Neuronal stem cell (in vitro differentiated cells): ENCODE results near the gene CDC42BPA.

Source experiments
- DNase-seq: peaks from one replicate; pipeline ENCODE4 v3.0.0-alpha.2; 2013; ENCODE audit warnings: low spot score
- H2AFZ ChIP-seq: one replicate; pipeline ENCODE4 v1.6.1; 2013; ENCODE audit warnings: mild to moderate bottlenecking, low read length, inconsistent platforms
- H2AK5ac ChIP-seq: 2 replicates; pipeline ENCODE4 v1.6.1; 2013; ENCODE audit warnings: low read depth, mild to moderate bottlenecking, inconsistent platforms, low read length, moderate library complexity, mixed read lengths
- H2BK120ac ChIP-seq: 2 replicates; pipeline ENCODE4 v1.6.1; 2013; ENCODE audit warnings: low read depth, mild to moderate bottlenecking, inconsistent platforms, low read length, moderate library complexity, mixed read lengths
- H2BK12ac ChIP-seq: one replicate; pipeline ENCODE4 v1.6.1; 2013; ENCODE audit warnings: low read length, inconsistent platforms
- H2BK15ac ChIP-seq: 2 replicates; pipeline ENCODE4 v1.6.1; 2013; ENCODE audit warnings: mild to moderate bottlenecking, low read length, inconsistent platforms, mixed read lengths
- H2BK5ac ChIP-seq: one replicate; pipeline ENCODE4 v1.6.1; 2013; ENCODE audit warnings: inconsistent platforms, mild to moderate bottlenecking, low read length, moderate library complexity
- H3K14ac ChIP-seq: one replicate; pipeline ENCODE4 v1.6.1; 2013; ENCODE audit warnings: low read length, inconsistent platforms
- H3K18ac ChIP-seq: 2 replicates; pipeline ENCODE4 v1.6.1; 2013; ENCODE audit warnings: low read length, inconsistent platforms
- H3K23ac ChIP-seq: 2 replicates; pipeline ENCODE4 v1.6.1; 2013; ENCODE audit warnings: low read depth, mild to moderate bottlenecking, mixed read lengths, low read length, inconsistent platforms; ENCODE audit not compliant: poor library complexity
- H3K27ac ChIP-seq: replicated peaks from 3 replicates; pipeline ENCODE4 v1.5.1; 2013; ENCODE audit warnings: low read length, inconsistent platforms
- H3K27me3 ChIP-seq, 3 experiments: 2 replicates each; pipeline ENCODE4 v1.6.1; 2013; ENCODE audit warnings: low read length in 3 of 3, mild to moderate bottlenecking in 2 of 3, inconsistent platforms in 1 of 3, low read depth in 1 of 3, mixed read lengths in 1 of 3, moderate library complexity in 1 of 3; ENCODE audit not compliant: control insufficient read depth in 3 of 3, insufficient read depth in 3 of 3
- H3K36me3 ChIP-seq, 2 donors: replicated peaks in 1 of 2; 2 replicates each; pipeline ENCODE4 v1.6.1; 2013; ENCODE audit warnings: low read length in 2 of 2; ENCODE audit not compliant: control insufficient read depth in 2 of 2, insufficient read depth in 2 of 2
- H3K4ac ChIP-seq: 2 replicates; pipeline ENCODE4 v1.6.1; 2013; ENCODE audit warnings: inconsistent platforms, mild to moderate bottlenecking, low read length, moderate library complexity
- H3K4me1 ChIP-seq, 2 donors: 1 replicate in 1 of 2; 2 replicates in 1 of 2; pipeline ENCODE4 v1.6.1; 2013; ENCODE audit warnings: low read length in 2 of 2, low read depth in 1 of 2; ENCODE audit not compliant: control insufficient read depth in 2 of 2, insufficient read depth in 1 of 2
- H3K4me2 ChIP-seq: one replicate; pipeline ENCODE4 v1.6.1; 2013; ENCODE audit warnings: mild to moderate bottlenecking, low read length, inconsistent platforms; ENCODE audit not compliant: insufficient read depth, poor library complexity, severe bottlenecking
- H3K4me3 ChIP-seq, 2 donors: 2 replicates each; pipeline ENCODE4 v1.5.1; 2013; ENCODE audit warnings: low read length in 2 of 2, mild to moderate bottlenecking in 2 of 2, inconsistent platforms in 1 of 2, moderate library complexity in 1 of 2
- H3K79me1 ChIP-seq: one replicate; pipeline ENCODE4 v1.6.1; 2013; ENCODE audit warnings: low read depth, mild to moderate bottlenecking, inconsistent platforms, low read length, moderate library complexity
- H3K9ac ChIP-seq: one replicate; pipeline ENCODE4 v1.6.1; 2013; ENCODE audit warnings: mild to moderate bottlenecking, low read depth, low read length, inconsistent platforms; ENCODE audit not compliant: poor library complexity
- H3K9me3 ChIP-seq, 2 donors: replicated peaks in 1 of 2; 2 replicates each; pipeline versions ENCODE3 to v1.6.1; 2013; ENCODE audit warnings: low read length in 2 of 2, mild to moderate bottlenecking in 2 of 2, inconsistent platforms in 1 of 2, low read depth in 1 of 2, mixed read lengths in 1 of 2, moderate library complexity in 1 of 2; ENCODE audit not compliant: control insufficient read depth in 2 of 2, insufficient read depth in 1 of 2
- H4K8ac ChIP-seq: one replicate; pipeline ENCODE4 v1.6.1; 2013; ENCODE audit warnings: low read depth, mild to moderate bottlenecking, inconsistent platforms, low read length, moderate library complexity
- H4K91ac ChIP-seq: one replicate; pipeline ENCODE4 v1.6.1; 2013; ENCODE audit warnings: low read length, low read depth, mild to moderate bottlenecking, inconsistent platforms; ENCODE audit not compliant: poor library complexity
- WGBS, 2 donors: extraction: QIAGEN DNeasy Blood & Tissue Kit; methylation state at CpG; one replicate each; pipeline ENCODE4 v1.1.7; 2013; ENCODE audit warnings: missing lambda C conversion rate in 2 of 2, mixed read lengths in 1 of 2; ENCODE audit not compliant: insufficient read length in 2 of 2, insufficient replicate concordance in 1 of 2; ENCODE audit errors: extremely low coverage in 2 of 2; 5-methylcytosine and 5-hydroxymethylcytosine counted together

The CDC42BPA gene

DNA sequence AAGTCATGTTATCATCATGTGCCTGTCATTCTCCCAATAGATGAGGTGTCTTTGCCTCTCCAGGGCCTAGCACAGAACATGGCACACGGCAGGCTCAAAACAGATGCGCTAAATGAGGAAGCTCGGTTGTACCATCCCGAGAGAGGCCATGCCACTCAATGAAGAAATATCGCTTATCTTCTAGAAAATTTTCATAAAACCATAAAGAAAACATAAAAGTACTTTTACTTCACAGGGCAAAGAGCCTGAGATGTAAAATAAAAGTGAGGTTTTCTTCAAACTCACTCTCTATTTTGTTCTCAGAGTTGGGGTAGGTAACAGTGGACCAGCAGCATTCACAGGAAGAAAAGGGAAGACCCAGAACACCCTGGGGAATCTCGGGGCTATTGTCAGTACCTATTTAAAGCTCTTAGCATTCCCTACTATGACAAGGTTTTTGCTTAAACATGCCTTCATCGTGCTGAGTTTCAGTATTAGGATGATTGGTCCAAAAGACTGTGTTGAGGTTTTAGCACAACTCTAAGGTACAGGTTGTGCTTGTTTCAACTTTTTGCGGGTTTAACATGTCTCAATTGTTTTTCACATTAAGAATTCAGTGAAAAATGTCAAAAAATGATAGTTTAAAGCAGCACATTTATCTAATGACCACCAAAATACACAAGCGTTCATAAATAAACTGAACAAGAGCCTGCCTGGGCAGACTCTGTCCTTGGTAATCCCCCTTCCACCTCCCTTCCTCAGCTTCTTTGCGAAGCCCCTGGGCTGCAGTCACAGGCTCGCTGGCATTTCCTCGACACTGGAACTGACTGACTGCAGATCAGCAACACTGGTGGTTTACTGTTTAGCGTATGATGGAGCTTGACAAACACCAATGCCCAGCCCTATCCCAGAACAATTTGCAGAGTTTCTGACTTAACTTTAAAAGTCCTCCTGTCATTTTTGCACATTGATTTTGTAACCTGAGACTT is 322.6 kb downstream of the CDC42BPA start:
- WGBS, 2 donors: no CpG with 5 or more reads among the region's 13 CpGs
- Histone ChIP-seq H3K27me3 (no peaks in the 10 kb centered on the region), H3K4me3 (no peak overlapping the region), H4K91ac (no peak overlapping the region), H3K4me2 (no peak overlapping the region), H3K4me1 (peaks cover 15 to 21% of the 10 kb centered on the region in 2 donors), H3K23ac (no peak overlapping the region), H3K9me3 (no peaks in the 10 kb centered on the region), H2AK5ac (no peak overlapping the region), H3K36me3 (peaks cover 0 to 10% of the 10 kb centered on the region in 2 donors), H2BK120ac (no peak overlapping the region), H3K14ac (peak overlapping the region; percentile 84), H2BK15ac (no peak overlapping the region), H2BK5ac (peak overlapping the region; percentile 85), H4K8ac (no peak overlapping the region), H3K18ac (no peak overlapping the region), H3K4ac (no peak overlapping the region), H2BK12ac (no peak overlapping the region), H2AFZ (no peak overlapping the region), H3K79me1 (no peaks in the 10 kb centered on the region), H3K27ac (no peak overlapping the region), H3K9ac (no peak overlapping the region)
- DNase-seq: no peak

- H2BK15ac ChIP-seq: peak overlapping the region; percentile 79
- no peaks in the 10 kb centered on the region for H3K79me1 ChIP-seq
- H2BK5ac ChIP-seq: peak overlapping the region; percentile 85
- H2BK120ac ChIP-seq: peak overlapping the region; percentile 74
- no peak overlapping the region for H2AFZ ChIP-seq
- H3K9me3 ChIP-seq: no peaks in the 10 kb centered on the region
- peak overlapping the region; percentile 23 for H3K4ac ChIP-seq
- H3K23ac ChIP-seq: no peak overlapping the region
- no peak overlapping the region for H3K4me3 ChIP-seq
- peak overlapping the region; percentile 10 for H2BK12ac ChIP-seq
- H4K91ac ChIP-seq: peak overlapping the region; percentile 59
- H3K18ac ChIP-seq: peak overlapping the region; percentile 96
- H3K9ac ChIP-seq: no peak overlapping the region
- H3K27me3 ChIP-seq: no peaks in the 10 kb centered on the region
- no peak for DNase-seq
- peak overlapping the region; percentile 4 for H2AK5ac ChIP-seq
- peaks cover 0 to 16% of the 10 kb centered on the region in 2 donors for H3K36me3 ChIP-seq
- H3K4me1 ChIP-seq: peaks cover 15 to 21% of the 10 kb centered on the region in 2 donors
- WGBS, 2 donors: no CpG with 5 or more reads among the region's 18 CpGs
- H3K4me2 ChIP-seq: peak overlapping the region; percentile 14
- H4K8ac ChIP-seq: no peak overlapping the region
- peak overlapping the region; percentile 85 for H3K27ac ChIP-seq
- peak overlapping the region; percentile 84 for H3K14ac ChIP-seq
Observed at GRCh38 chr1:226994586-226995364, 323.5 kb downstream of the CDC42BPA start.

DNA sequence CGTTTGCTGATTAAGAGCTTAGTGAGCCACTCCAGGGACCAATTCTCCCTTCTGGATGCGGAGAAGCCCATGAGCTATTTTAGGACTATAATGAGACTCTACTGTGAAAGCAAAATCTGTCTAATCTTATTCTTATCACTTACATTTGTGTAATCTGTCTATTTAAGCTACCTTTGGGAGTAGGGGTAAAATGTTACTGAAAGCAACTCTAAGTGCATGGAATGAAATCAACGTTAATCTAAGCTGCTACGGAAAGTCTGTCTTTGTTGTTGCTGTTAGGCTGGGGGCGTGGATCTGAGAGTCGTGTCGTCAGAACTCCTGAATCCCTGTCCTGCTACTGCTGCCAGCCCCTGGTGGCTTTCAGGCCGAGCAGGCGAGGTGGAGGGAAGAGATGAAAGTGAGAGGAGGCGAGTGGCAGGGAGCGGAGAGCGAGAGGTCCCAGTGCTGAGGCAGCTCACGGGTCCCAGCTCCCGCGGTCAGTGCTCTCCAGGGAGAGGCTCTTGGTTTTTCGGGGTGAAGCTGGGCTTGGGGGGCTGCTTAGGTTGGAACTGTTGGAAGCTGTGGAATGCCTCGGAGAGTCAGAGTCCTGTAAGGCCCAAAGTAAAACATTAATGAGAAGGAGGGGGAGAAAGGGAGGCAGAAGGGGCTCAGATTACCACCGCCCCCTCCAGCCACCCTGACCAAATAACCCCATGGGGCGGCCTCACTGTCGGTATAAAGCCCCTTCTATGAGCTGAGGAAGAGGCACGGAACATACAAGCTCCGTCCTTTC is 324.3 kb downstream of the CDC42BPA start:
- H3K18ac ChIP-seq: peak overlapping the region; percentile 96
- H3K27ac ChIP-seq: peak overlapping the region; percentile 85
- peak overlapping the region; percentile 31 for H3K14ac ChIP-seq
- H2AFZ ChIP-seq: no peak overlapping the region
- peak overlapping the region; percentile 41 for H2BK12ac ChIP-seq
- peak overlapping the region; percentile 85 for H2BK15ac ChIP-seq
- H3K23ac ChIP-seq: peak overlapping the region; percentile 29
- H3K27me3 ChIP-seq: no peaks in the 10 kb centered on the region
- H2AK5ac ChIP-seq: peak overlapping the region; percentile 4
- no peak overlapping the region for H3K4me3 ChIP-seq
- H3K4me2 ChIP-seq: peak overlapping the region; percentile 14
- no peaks in the 10 kb centered on the region for H3K9me3 ChIP-seq
- H4K91ac ChIP-seq: peak overlapping the region; percentile 43
- peaks cover 0 to 16% of the 10 kb centered on the region in 2 donors for H3K36me3 ChIP-seq
- no peak overlapping the region for H3K4ac ChIP-seq
- no CpG with 5 or more reads among the region's 22 CpGs for whole genome bisulfite sequencing, 2 donors
- no peaks in the 10 kb centered on the region for H3K79me1 ChIP-seq
- peak; percentile 24 for DNase-seq
- peaks cover 15 to 21% of the 10 kb centered on the region in 2 donors for H3K4me1 ChIP-seq
- peak overlapping the region; percentile 74 for H2BK120ac ChIP-seq
- peak overlapping the region; percentile 85 for H2BK5ac ChIP-seq
- H3K9ac ChIP-seq: no peak overlapping the region
- H4K8ac ChIP-seq: no peak overlapping the region
